Activated T-helper 17 cell treated with anti-CD3 and anti-CD28 coated beads, Interleukin-2, amount 50 U/mL, for 72 hours (primary cell): ENCODE measurements around the gene AVP. TPM values are rescaled to one million over a fixed set of nuclear protein-coding genes. Genes with fewer than 3 reads are reported as not detected.
A peak's percentile ranks its signal among the peaks of the same experiment; 100 is the strongest.
"Not testable (repeated sequence)": the region's sequence is repeated elsewhere in the genome, so short reads cannot be mapped to it uniquely, and the experiment has no call there.

ENCODE experiments used
- ATAC-seq: fragments of 150-1000 bp; cut with Tn5 transposase; replicated peaks from 2 replicates; pipeline ENCODE4 v1.10.0; 2021; ENCODE audit warnings: mild to moderate bottlenecking, moderate library complexity
- H3K27ac Mint-ChIP-seq: one replicate; pipeline ENCODE4 v1.8.0; 2022; ENCODE audit warnings: mixed read lengths
- H3K27me3 Mint-ChIP-seq: one replicate; pipeline ENCODE4 v1.8.0; 2022; ENCODE audit warnings: mixed read lengths
- H3K36me3 Mint-ChIP-seq: one replicate; pipeline ENCODE4 v1.8.0; 2022; ENCODE audit warnings: low read depth, mild to moderate bottlenecking, mixed read lengths
- H3K4me1 Mint-ChIP-seq: one replicate; pipeline ENCODE4 v1.8.0; 2022; ENCODE audit warnings: mixed read lengths
- H3K4me3 Mint-ChIP-seq: one replicate; pipeline ENCODE4 v1.8.0; 2022; ENCODE audit warnings: mild to moderate bottlenecking, mixed read lengths
- H3K9me3 Mint-ChIP-seq: one replicate; pipeline ENCODE4 v1.8.0; 2022; ENCODE audit warnings: mixed read lengths
- total RNA-seq, 2 donors: library from RNA; stranded (reverse); gene quantifications; one replicate each; pipeline ENCODE4 v1.2.3, GENCODE V29; 2022

AVP gene, protein sequence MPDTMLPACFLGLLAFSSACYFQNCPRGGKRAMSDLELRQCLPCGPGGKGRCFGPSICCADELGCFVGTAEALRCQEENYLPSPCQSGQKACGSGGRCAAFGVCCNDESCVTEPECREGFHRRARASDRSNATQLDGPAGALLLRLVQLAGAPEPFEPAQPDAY
- not detected for total RNA-seq

GRCh38 chr20:3084283-3084985, at the start of gene AVP:
AVP (minus strand) TSS chr20:3084724; CDS start chr20:3084674, 50 bp downstream.
- no peaks in the 10 kb centered on the region for H3K4me1 Mint-ChIP-seq
- H3K27ac Mint-ChIP-seq: no peak within 1 kb of the TSS
- peaks cover 34% of the 10 kb centered on the region for H3K27me3 Mint-ChIP-seq
- H3K9me3 Mint-ChIP-seq: no peaks in the 10 kb centered on the region
- peak within 1 kb of the TSS; percentile 51 for H3K4me3 Mint-ChIP-seq
- ATAC-seq: no peak
- no peaks in the 10 kb centered on the region for H3K36me3 Mint-ChIP-seq

GRCh38 chr20:3134151-3134550, 49.6 kb upstream of the AVP start:
- Mint-ChIP-seq H3K4me3 (no peak overlapping the region), H3K36me3 (no peaks in the 10 kb centered on the region), H3K27me3 (no peaks in the 10 kb centered on the region), H3K27ac (no peak overlapping the region), H3K9me3 (no peaks in the 10 kb centered on the region), H3K4me1 (peaks cover 3% of the 10 kb centered on the region)
- no peak for ATAC-seq

DNA sequence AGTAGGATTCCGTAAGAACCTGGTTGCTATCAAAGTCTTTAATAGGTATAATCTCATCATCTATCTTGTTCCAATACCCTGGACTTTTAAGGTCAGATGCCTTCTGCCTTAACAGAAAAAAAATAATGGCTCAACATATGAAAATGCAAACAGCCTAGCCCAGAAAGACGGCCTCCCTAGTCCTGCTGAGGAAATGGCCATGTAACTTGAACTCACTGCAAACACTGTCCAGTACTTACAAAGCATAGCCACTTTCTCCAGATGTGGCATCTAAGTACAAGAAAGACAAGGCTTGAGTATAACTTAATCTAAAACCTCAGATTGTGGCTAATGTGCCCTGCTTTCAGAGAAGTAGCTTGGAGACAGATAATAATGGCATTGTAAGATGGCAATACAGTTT, 48.6 kb upstream of the AVP start:
- H3K27me3 Mint-ChIP-seq: no peaks in the 10 kb centered on the region
- peaks cover 3% of the 10 kb centered on the region for H3K4me1 Mint-ChIP-seq
- no peak overlapping the region for H3K4me3 Mint-ChIP-seq
- no peaks in the 10 kb centered on the region for H3K36me3 Mint-ChIP-seq
- no peak overlapping the region for H3K27ac Mint-ChIP-seq
- no peak for ATAC-seq
- no peaks in the 10 kb centered on the region for H3K9me3 Mint-ChIP-seq

DNA sequence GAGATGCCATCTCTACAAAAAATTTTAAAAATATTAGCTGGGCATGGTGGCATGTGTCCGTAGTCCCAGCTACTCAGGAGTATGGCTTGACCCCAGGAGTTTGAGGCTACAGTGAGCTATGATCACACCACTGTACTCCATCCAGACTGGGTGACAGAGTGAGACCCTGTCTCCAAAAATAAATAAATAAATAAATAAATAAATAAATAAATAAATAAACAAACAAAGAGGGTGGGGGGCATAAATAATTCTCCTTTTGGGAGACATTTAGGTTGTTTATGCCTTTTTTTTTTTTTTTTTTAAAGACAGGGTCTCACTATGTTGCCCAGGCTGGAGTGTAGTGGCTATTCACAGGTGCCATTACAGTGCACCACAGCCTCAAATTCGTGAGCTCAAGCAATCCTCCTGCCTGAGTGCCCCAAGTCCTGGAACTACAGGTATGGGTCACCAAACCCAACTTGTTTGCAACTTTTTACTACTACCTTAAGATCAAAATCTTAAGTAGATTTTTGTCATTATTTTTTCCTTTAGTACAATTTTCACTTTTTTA, 45.6 kb upstream of the AVP start:
- ATAC-seq: no peak
- H3K36me3 Mint-ChIP-seq: no peaks in the 10 kb centered on the region
- H3K4me3 Mint-ChIP-seq: no peak overlapping the region
- no peaks in the 10 kb centered on the region for H3K4me1 Mint-ChIP-seq
- H3K27me3 Mint-ChIP-seq: no peaks in the 10 kb centered on the region
- H3K27ac Mint-ChIP-seq: no peak overlapping the region
- H3K9me3 Mint-ChIP-seq: no peaks in the 10 kb centered on the region

GRCh38 chr20:3129094-3129493, 44.6 kb upstream of the AVP start:
- Mint-ChIP-seq H3K27ac (no peak overlapping the region), H3K36me3 (no peaks in the 10 kb centered on the region), H3K27me3 (no peaks in the 10 kb centered on the region), H3K9me3 (no peaks in the 10 kb centered on the region), H3K4me1 (no peaks in the 10 kb centered on the region), H3K4me3 (no peak overlapping the region)
- ATAC-seq: no peak

- Mint-ChIP-seq H3K27ac (no peak overlapping the region), H3K9me3 (no peaks in the 10 kb centered on the region), H3K4me1 (peaks cover 2% of the 10 kb centered on the region), H3K4me3 (no peak overlapping the region), H3K27me3 (no peaks in the 10 kb centered on the region), H3K36me3 (peaks cover 3% of the 10 kb centered on the region)
- ATAC-seq: no peak
These were observed 43.9 kb upstream of the AVP start for GRCh38 chr20:3128275-3128984.

- Mint-ChIP-seq H3K9me3 (no peaks in the 10 kb centered on the region), H3K4me1 (peaks cover 14% of the 10 kb centered on the region), H3K27me3 (no peaks in the 10 kb centered on the region), H3K36me3 (peaks cover 18% of the 10 kb centered on the region), H3K27ac (no peak overlapping the region), H3K4me3 (no peak overlapping the region)
- no peak for ATAC-seq
These were observed 42.0 kb upstream of the AVP start for GRCh38 chr20:3126527-3126859.

DNA sequence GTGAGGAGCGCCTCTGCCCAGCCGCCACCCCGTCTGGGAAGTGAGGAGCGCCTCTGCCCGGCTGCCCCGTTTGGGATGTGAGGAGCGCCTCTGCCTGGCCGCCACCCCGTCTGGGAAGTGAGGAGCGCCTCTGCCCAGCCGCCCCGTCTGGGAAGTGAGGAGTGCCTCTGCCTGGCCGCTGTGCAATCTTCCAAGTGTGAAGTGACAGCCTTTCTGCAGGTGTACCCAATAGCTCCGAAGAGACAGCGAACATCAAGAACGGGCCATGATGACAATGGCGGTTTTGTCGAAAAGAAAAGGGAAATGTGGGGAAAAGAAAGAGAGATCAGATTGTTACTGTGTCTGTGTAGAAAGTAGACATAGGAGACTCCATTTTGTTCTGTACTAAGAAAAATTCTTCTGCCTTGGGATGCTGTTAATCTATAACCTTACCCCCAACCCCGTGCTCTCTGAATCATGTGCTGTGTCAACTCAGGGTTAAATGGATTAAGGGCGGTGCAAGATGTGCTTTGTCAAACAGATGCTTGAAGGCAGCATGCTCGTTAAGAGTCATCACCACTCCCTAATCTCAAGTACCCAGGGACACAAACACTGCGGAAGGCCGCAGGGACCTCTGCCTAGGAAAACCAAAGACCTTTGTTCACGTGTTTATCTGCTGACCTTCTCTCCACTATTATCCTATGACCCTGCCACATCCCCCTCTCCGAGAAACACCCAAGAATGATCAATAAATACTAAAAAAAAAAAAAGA, 41.4 kb upstream of the AVP start:
- not testable (repeated sequence) for H3K9me3 Mint-ChIP-seq, ATAC-seq, H3K27me3 Mint-ChIP-seq, H3K27ac Mint-ChIP-seq, H3K4me3 Mint-ChIP-seq
- Mint-ChIP-seq H3K4me1 (peaks cover 20% of the 10 kb centered on the region), H3K36me3 (peaks cover 24% of the 10 kb centered on the region)

DNA sequence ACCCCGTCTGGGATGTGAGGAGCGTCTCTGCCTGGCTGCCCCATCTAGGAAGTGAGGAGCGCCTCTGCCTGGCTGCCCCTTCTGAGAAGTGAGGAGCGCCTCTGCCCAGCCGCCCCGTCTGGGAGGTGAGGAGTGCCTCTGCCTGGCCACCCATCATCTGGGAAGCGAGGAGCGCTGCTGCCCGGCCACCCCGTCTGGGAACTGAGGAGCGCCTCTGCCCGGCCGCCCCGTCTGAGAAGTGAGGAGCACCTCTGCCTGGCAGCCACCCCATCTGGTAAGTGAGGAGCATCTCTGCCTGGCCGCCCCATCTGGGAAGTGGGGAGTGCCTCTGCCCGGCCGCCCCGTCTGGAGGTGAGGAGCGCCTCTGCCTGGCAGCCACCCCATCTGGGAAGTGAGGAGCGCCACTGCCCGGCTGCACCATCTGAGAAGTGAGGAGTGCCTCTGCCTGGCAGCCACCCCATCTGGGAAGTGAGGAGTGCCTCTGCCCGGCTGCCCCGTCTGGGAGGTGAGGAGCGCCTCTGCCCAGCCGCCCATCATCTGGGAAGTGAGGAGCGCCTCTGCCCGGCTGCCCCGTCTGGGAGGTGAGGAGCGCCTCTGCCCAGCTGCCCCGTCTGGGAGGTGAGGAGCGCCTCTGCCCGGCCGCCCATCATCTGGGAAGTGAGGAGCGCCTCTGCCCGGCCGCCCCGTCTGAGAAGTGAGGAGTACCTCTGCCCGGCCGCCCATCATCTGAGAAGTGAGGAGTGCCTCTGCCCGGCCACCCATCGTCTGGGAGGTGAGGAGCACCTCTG, 40.4 kb upstream of the AVP start:
- Mint-ChIP-seq H3K36me3 (peaks cover 27% of the 10 kb centered on the region), H3K4me1 (peaks cover 24% of the 10 kb centered on the region)
- not testable (repeated sequence) for ATAC-seq, H3K4me3 Mint-ChIP-seq, H3K27me3 Mint-ChIP-seq, H3K9me3 Mint-ChIP-seq, H3K27ac Mint-ChIP-seq

DNA sequence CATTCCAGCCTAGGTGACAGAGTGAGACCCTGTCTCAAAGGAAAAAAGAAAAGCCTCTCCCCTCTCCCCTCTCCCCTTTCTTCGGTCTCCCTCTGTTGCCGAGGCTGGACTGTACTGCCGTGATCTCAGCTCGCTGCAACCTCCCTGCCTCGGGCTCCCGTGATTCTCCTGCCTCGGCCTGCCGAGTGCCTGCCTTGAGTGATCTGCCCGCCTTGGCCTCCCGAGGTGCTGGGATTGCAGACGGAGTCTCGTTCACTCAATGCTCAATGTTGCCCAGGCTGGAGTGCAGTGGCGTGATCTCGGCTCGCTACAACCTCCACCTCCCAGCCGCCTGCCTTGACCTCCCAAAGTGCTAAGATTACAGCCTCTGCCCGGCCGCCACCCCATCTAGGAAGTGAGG, 39.6 kb upstream of the AVP start:
- H3K27me3 Mint-ChIP-seq, H3K9me3 Mint-ChIP-seq, H3K4me3 Mint-ChIP-seq, ATAC-seq, H3K27ac Mint-ChIP-seq: not testable (repeated sequence)
- H3K36me3 Mint-ChIP-seq: peaks cover 27% of the 10 kb centered on the region
- peaks cover 24% of the 10 kb centered on the region for H3K4me1 Mint-ChIP-seq

- Mint-ChIP-seq H3K4me1 (peaks cover 24% of the 10 kb centered on the region), H3K36me3 (peaks cover 27% of the 10 kb centered on the region), H3K27ac (peak overlapping the region; percentile 79), H3K9me3 (no peaks in the 10 kb centered on the region), H3K4me3 (peak overlapping the region; percentile 33), H3K27me3 (no peaks in the 10 kb centered on the region)
- ATAC-seq: no peak
These were observed 39.0 kb upstream of the AVP start for GRCh38 chr20:3123542-3123941.

DNA sequence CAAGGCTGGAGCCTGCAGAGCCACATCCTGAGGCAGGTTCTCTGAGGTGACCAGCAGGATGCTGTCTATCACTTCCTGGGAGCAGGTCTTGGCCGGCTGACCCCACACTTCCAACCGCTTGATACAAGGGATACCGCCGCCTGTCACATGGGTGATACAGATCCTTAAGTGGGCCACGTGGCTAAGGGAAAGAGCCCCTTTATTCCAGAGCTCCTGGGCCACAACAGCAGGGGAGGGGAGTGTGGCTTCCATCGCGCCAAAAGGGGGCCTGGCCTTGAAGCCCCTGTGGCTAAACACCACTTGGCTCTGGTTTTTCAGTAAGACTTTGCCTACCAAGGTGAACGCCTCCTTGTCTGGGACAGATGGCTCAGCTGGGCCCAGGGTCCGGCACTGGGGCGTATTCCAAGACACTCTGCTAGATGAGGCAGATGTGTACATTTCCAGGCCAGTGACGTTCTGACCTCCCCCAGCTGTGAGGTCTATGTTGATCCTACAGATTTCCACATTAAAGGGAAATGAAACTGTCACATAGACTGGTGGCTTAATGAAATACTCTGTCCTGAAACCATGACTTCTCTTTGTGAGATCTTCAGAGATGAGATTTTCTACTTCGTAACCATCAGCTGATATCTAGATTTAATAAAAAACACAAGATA, 37.6 kb upstream of the AVP start:
- peaks cover 27% of the 10 kb centered on the region for H3K36me3 Mint-ChIP-seq
- peak; percentile 16 for ATAC-seq

GRCh38 chr20:3121271-3121911, 36.9 kb upstream of the AVP start:
- Mint-ChIP-seq H3K4me1 (peaks cover 24% of the 10 kb centered on the region), H3K27me3 (no peaks in the 10 kb centered on the region), H3K36me3 (peaks cover 27% of the 10 kb centered on the region), H3K27ac (peak overlapping the region; percentile 71), H3K4me3 (peak overlapping the region; percentile 46), H3K9me3 (no peaks in the 10 kb centered on the region)
- ATAC-seq: no peak

More for the DNA sequence above, 37.6 kb upstream of the AVP start:
- Mint-ChIP-seq H3K4me3 (peak overlapping the region; percentile 46), H3K27me3 (no peaks in the 10 kb centered on the region), H3K4me1 (peaks cover 24% of the 10 kb centered on the region), H3K27ac (peak overlapping the region; percentile 79), H3K9me3 (no peaks in the 10 kb centered on the region)
